NCI-H128 (cell line): Measurements from ENCODE around the gene COIL.

ENCODE experiments used
- DNase-seq: peaks from one replicate; lab custom pipeline; 2025; ENCODE audit not compliant: unreplicated experiment; lab: John Stamatoyannopoulos, UW

Gene COIL

DNA sequence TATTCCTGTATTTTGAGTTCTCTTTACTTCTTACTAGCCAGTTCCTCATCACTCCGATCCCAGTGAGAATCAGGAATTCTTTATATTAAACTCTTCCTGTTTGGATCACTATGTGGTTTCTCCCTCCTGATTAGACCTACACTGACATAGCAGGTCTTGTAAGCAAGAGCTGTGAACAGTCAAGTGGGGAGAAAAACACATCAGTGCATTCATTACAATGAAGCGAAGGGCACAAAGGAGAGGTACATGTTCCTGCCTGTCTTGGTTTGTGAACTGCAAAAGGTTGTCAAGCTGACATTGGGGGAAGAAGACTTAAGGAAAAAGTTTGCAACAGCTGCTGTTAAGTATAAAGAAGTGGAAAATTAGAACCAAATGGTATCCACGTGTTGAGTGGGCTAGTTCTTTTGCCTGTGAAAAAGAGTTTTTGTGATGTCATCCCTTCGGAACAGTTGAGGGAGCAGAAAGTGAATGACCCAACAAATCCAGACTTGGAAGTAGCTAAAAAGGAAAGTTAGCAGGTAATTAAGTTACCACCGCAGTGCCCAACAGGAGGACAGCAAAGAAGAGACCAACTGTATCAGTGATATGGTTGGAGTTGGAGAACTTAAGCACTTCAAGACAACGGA, 24.0 kb downstream of the COIL start:
- no peak for DNase-seq

GRCh38 chr17:56935461-56935860, 25.4 kb downstream of the COIL start:
- DNase-seq = no peak

GRCh38 chr17:56934280-56934679, 26.6 kb downstream of the COIL start:
- DNase-seq = no peak

- no peak for DNase-seq
Measured at GRCh38 chr17:56933868-56934267, 27.0 kb downstream of the COIL start.

DNA sequence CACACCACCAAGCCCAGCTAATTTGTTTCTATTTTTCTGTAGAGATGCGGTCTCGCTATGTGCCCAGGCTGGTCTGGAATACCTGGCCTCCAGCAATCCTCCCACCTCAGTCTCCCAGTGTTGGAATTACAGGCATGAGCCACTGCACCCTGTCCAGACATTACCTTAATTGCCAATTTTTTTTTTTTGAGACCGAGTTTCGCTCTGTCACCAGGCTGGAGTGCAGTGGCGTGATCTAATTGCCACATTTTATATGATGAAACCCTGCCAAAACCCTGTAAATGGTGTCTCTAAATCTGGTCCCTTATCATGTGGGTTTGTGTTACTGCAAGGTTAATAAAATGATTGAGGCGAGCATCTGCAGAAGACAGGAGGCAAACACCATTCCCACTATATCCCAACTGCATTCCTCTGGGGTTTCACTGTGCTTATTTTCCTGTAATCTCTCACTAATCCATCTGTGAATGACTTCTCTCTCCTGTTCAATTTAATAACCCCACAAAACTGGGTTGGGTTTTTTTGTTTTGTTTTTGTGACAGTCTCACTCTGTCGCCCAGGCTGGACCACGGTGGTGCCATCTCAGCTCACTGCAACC, 27.6 kb downstream of the COIL start:
- DNase-seq = no peak

DNA sequence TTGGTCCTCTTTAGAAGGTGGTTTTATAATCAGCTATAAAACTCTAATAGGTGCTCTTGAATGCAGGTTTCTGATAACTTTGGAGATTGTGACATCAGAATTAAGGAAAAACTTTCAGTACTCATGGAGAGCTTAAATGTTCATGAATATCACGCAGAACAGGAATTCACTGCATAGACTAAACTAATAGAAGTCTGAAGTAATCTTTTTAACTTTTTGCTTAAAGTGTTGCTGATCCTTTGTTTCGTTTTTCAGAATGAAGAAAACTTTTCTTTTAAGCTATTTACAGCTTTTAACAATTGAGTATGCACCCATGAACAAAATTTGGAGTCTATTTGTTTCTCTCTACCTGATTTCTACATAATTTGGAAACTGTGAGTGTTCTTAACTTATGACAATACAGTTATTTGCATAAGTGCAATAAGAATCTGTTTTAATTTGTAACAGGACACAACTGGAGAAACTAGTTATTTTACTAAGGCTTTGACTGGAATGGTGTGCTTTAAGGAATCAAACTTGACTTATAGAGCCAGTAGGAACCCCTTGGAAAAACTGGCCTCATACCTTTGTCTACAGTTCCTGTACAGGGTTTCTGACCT, 30.0 kb downstream of the COIL start:
- no peak for DNase-seq

- DNase-seq = no peak
Measured at GRCh38 chr17:56929362-56929969, 31.4 kb downstream of the COIL start.

- DNase-seq = no peak
Measured at GRCh38 chr17:56928586-56928985, 32.3 kb downstream of the COIL start.

- DNase-seq = no peak
Measured at GRCh38 chr17:56926704-56927103, 34.1 kb downstream of the COIL start.

GRCh38 chr17:56926270-56926669, 34.6 kb downstream of the COIL start:
- no peak for DNase-seq

GRCh38 chr17:56925088-56925487, 35.8 kb downstream of the COIL start:
- no peak for DNase-seq

- no peak for DNase-seq
Measured at GRCh38 chr17:56919717-56920116, 41.1 kb downstream of the COIL start.

GRCh38 chr17:56918916-56919315, 41.9 kb downstream of the COIL start:
- no peak for DNase-seq

- no peak for DNase-seq
Measured at GRCh38 chr17:56917559-56918296, 43.1 kb downstream of the COIL start.

- DNase-seq = no peak
Measured at GRCh38 chr17:56914581-56915273, 46.1 kb downstream of the COIL start.

DNA sequence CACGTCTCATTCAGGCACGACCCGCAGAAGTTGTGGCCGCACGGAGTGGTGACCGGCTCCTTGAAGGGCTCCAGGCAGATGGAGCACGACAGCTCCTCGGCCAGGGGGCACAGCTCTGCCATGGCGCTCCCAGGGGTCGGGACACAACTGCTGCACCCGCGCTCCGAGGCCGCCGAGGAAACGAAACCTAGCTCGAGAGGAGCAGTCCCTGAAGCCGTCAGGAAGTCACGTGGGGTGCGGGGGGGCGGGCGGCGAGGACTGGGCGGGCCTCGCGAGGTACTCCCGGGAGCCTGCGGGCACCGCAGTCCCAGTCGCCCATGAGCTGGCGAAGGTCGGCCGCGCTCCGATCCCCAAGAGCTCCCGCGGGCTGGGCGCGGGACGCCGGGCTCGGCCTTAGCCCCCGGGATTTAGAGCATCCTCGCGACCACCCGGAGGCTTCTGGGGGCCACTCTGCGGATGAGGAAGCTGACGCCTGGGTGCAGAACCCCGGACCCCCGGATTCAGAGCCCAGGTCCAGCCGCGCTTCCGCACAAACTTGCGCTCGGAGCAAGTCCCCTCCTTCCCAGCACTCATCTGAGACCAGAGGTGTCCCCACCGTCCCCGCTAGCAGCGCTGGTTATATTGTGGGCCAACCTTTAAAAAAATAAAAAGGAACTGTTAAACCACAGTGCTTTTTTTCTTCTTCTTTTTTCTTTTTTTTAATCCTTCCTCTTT, 46.8 kb downstream of the COIL start, which contains the start of gene TRIM25:
TSS of gene TRIM25 (minus strand) at position 183 of the 714 bp plus-strand sequence. CDS start at position 122, 61 bp downstream.
- no peak for DNase-seq

- no peak for DNase-seq
Measured at GRCh38 chr17:56913353-56913866, 47.4 kb downstream of the COIL start.

DNA sequence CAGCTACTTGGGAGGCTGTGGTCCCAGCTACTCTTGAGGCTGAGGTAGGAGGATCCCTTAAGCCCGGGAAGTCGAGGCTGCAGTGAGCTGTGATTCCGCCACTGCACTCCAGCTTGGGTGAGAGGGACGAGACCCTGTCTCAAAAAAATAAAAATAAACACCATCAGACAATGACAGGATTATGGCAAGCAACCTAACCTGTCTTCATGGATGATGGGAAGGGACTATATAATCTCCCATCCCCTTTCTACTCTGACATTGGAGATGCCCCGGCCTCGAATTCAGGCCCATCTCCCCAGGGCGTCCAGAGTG, 47.9 kb downstream of the COIL start:
- no peak for DNase-seq

DNA sequence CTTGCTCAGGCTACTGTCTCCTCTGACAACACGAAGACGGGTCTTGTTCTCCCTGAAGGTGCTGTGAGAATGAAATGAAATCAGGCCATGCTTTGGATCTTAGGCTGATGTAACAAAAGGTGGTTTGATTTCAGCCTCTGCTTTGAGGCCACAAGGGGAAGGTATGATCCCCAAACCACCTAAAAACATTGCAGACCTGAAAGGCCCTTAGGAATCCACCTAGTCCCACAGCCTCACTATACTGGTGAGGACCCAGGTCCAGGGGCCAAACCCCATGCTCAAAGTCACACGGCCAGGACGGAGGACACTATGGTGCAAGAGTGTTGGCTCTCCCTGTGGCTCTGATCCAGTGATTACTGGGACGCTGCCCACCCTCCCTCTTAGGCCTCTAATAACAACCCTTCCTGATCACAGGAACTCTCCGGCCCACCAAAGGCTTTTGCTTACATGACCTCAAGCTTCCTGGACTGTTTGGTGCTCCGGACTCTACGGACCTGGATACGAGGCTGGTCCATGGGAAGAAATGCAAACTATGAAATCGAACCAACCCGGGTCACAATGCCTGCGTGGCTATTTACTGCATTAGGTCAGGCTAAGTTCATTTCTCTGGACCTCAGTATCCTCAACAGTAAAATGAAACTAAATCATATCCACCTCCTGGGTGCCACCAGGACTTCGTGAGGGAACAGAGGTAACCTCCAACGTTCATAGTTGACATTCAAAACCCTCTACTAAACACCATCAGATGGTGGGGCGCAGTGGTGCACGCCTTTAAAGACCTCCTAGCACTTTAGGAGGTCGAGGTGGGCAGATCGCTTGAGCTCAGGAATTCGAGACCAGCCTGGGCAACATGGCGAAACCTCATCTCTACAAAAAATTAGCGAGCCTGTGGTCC, 48.5 kb downstream of the COIL start:
- no peak for DNase-seq
